IMR-90 (cell line): Measurements from ENCODE around the gene HECW1. TPM values are rescaled to one million over a fixed set of nuclear protein-coding genes. Genes with fewer than 3 reads are reported as not detected.

Experiments
- ATAC-seq: fragments of 200-7000 bp; cut with Tn5 transposase; 2 replicates; pipeline ENCODE4 v1.9.1; 2020; ENCODE audit warnings: low read depth, mild to moderate bottlenecking, moderate library complexity
- BruUV-seq: library from RNA; stranded (reverse); fragments of 400-500 nt; replicated peaks from 2 replicates; lab custom pipeline; 2021; lab: Mats Ljungman, UMichigan
- CTCF ChIA-PET: fragments of 300-600 bp; formaldehyde crosslinking; extraction: SDS; loops from one replicate; lab custom pipeline; 2021; ENCODE audit warnings: antibody characterized with exemption; lab: Yijun Ruan, JAX
- POLR2A ChIA-PET: fragments of 300-600 bp; sonication (Branson Sonifier 250); formaldehyde crosslinking; loops from one replicate; lab custom pipeline; 2022; ENCODE audit warnings: antibody characterized with exemption; ENCODE audit not compliant: unreplicated experiment; lab: Charles Lee
- DNase-seq: peaks from one replicate; pipeline ENCODE4 v3.0.0; 2013
- H2AFZ ChIP-seq: replicated peaks from 2 replicates; pipeline ENCODE3; 2013; ENCODE audit warnings: low read length, mild to moderate bottlenecking; ENCODE audit not compliant: poor library complexity
- H2AK5ac ChIP-seq: 2 replicates; pipeline ENCODE4 v1.6.1; 2013; ENCODE audit warnings: low read depth, low read length, inconsistent platforms
- H2AK9ac ChIP-seq: replicated peaks from 2 replicates; pipeline ENCODE3; 2013; ENCODE audit warnings: mild to moderate bottlenecking, low read depth, low read length, moderate library complexity; ENCODE audit not compliant: poor library complexity
- H2BK120ac ChIP-seq: 2 replicates; pipeline ENCODE4 v1.6.1; 2013; ENCODE audit warnings: low read depth, low read length, inconsistent platforms
- H2BK15ac ChIP-seq: 3 replicates; pipeline ENCODE4 v1.6.1; 2013; ENCODE audit warnings: low read depth, low read length, inconsistent platforms
- H2BK20ac ChIP-seq: 2 replicates; pipeline ENCODE4 v1.6.1; 2013; ENCODE audit warnings: low read depth, mild to moderate bottlenecking, inconsistent platforms, low read length, moderate library complexity
- H2BK5ac ChIP-seq: 2 replicates; pipeline ENCODE4 v1.6.1; 2013; ENCODE audit warnings: mild to moderate bottlenecking, low read depth, low read length, inconsistent platforms; ENCODE audit not compliant: poor library complexity, severe bottlenecking
- H3K14ac ChIP-seq: replicated peaks from 2 replicates; pipeline ENCODE4 v1.6.1; 2013; ENCODE audit warnings: low read depth, low read length, inconsistent platforms
- H3K18ac ChIP-seq: 2 replicates; pipeline ENCODE4 v1.6.1; 2013; ENCODE audit warnings: low read depth, low read length, control low read depth
- H3K23ac ChIP-seq: 2 replicates; pipeline ENCODE4 v1.6.1; 2013; ENCODE audit warnings: low read depth, low read length, inconsistent platforms
- H3K27ac ChIP-seq: 2 replicates; pipeline ENCODE4 v1.5.1; 2013; ENCODE audit warnings: mild to moderate bottlenecking, control low read depth, low read length; ENCODE audit not compliant: insufficient read depth
- H3K27me3 ChIP-seq: 2 replicates; pipeline ENCODE4 v1.6.1; 2013; ENCODE audit warnings: low read length; ENCODE audit not compliant: control insufficient read depth, insufficient read depth
- H3K36me3 ChIP-seq: 2 replicates; pipeline ENCODE4 v1.6.1; 2013; ENCODE audit warnings: low read length, mixed read lengths; ENCODE audit not compliant: control insufficient read depth, insufficient read depth
- H3K4ac ChIP-seq: 2 replicates; pipeline ENCODE4 v1.6.1; 2013; ENCODE audit warnings: low read depth, low read length, inconsistent platforms
- H3K4me1 ChIP-seq: 2 replicates; pipeline ENCODE4 v1.6.1; 2013; ENCODE audit warnings: low read length, mixed read lengths; ENCODE audit not compliant: control insufficient read depth, insufficient read depth
- H3K4me2 ChIP-seq: 2 replicates; pipeline ENCODE4 v1.6.1; 2013; ENCODE audit warnings: low read depth, mild to moderate bottlenecking, control low read depth, low read length, moderate library complexity
- H3K4me3 ChIP-seq: 2 replicates; pipeline ENCODE4 v1.5.1; 2013; ENCODE audit warnings: low read depth, mild to moderate bottlenecking, control low read depth, low read length, moderate library complexity; ENCODE audit not compliant: insufficient read depth
- H3K56ac ChIP-seq: 2 replicates; pipeline ENCODE4 v1.6.1; 2013; ENCODE audit warnings: low read length, inconsistent platforms; ENCODE audit not compliant: insufficient read depth; ENCODE audit errors: extremely low read depth
- H3K79me1 ChIP-seq, 2 experiments: 2 replicates each; pipeline ENCODE4 v1.6.1; 2013; ENCODE audit warnings: low read length in 2 of 2, inconsistent platforms in 1 of 2, low read depth in 1 of 2
- H3K9ac ChIP-seq: 2 replicates; pipeline ENCODE4 v1.6.1; 2013; ENCODE audit warnings: low read depth, low read length, control low read depth
- H3K9me1 ChIP-seq: 2 replicates; pipeline ENCODE4 v1.6.1; 2013; ENCODE audit warnings: low read length, inconsistent platforms; ENCODE audit not compliant: insufficient read depth
- H3K9me3 ChIP-seq: 2 replicates; pipeline ENCODE4 v1.6.1; 2013; ENCODE audit warnings: low read length; ENCODE audit not compliant: control insufficient read depth, insufficient read depth
- H4K20me1 ChIP-seq: 2 replicates; pipeline ENCODE4 v1.6.1; 2013; ENCODE audit warnings: low read length, inconsistent platforms; ENCODE audit not compliant: insufficient read depth
- H4K5ac ChIP-seq: 2 replicates; pipeline ENCODE4 v1.6.1; 2013; ENCODE audit warnings: mild to moderate bottlenecking, low read depth, low read length, control low read depth
- H4K8ac ChIP-seq, 2 experiments: 2 replicates each; pipeline ENCODE4 v1.6.1; 2013; ENCODE audit warnings: low read depth in 2 of 2, low read length in 2 of 2, control low read depth in 1 of 2, inconsistent platforms in 1 of 2
- H4K91ac ChIP-seq: 2 replicates; pipeline ENCODE4 v1.6.1; 2013; ENCODE audit warnings: low read depth, low read length, inconsistent platforms; ENCODE audit not compliant: insufficient read depth
- CEBPB ChIP-seq: IDR thresholded peaks from 2 replicates; pipeline ENCODE4 v1.6.1; 2012; ENCODE audit warnings: low read depth, low read length, improper control_type of control experiment
- WGBS, 2 experiments: methylation state at CpG; one replicate each; pipeline versions ENCODE4 v1.1.5 to v1.1.7; 2013; ENCODE audit warnings: missing lambda C conversion rate in 2 of 2; ENCODE audit not compliant: insufficient read length in 1 of 2; ENCODE audit errors: extremely low coverage in 2 of 2; 5-methylcytosine and 5-hydroxymethylcytosine counted together
- dilution Hi-C: fragments of 300-500 bp; cut with HindIII; formaldehyde crosslinking; loops from one replicate; pipeline ENCODE4 v1.14.3; 2018; ENCODE audit warnings: low sequenced_read_pairs; ENCODE audit not compliant: unreplicated experiment
- in situ Hi-C: fragments of 300-500 bp; cut with MboI; formaldehyde crosslinking; loops from 3 replicates; pipeline ENCODE4 v1.14.3; 2019; ENCODE audit warnings: low sequenced_read_pairs, inconsistent platforms, mixed read lengths
- intact Hi-C: fragments of 100-400 bp; cut with micrococcal nuclease; formaldehyde crosslinking; loops from 2 replicates; pipeline ENCODE4 v1.10.0; 2022
- polyA plus RNA-seq, 3 experiments: library from polyadenylated mRNA; depleted of rRNA; stranded (reverse); fragments of >200 nt; gene quantifications; 2 replicates each; pipeline ENCODE4 v1.2.3, GENCODE V29; 2012; ENCODE audit warnings: low replicate concordance in 1 of 3
- total RNA-seq: library from RNA; depleted of rRNA; stranded (reverse); fragments of >200 nt; gene quantifications from 2 replicates; pipeline ENCODE4 v1.2.3, GENCODE V29; 2012
- TF ChIP-seq, protein P1 (sequence below): conservative IDR thresholded peaks from 2 replicates; pipeline ENCODE4 v1.5.1; 2012; ENCODE audit warnings: mild to moderate bottlenecking, low read depth, low read length, improper control_type of control experiment

Gene HECW1
- total and polyA plus RNA-seq, 2 of the 4 experiments (the other 2 are of a cell fraction) = 0.56 to 1.3 TPM

GRCh38 chr7:43511769-43512515, 399.5 kb downstream of the HECW1 start:
- Histone ChIP-seq H3K56ac (no peak overlapping the region), H3K9me1 (no peaks in the 10 kb centered on the region), H2AK5ac (no peak overlapping the region), H2AFZ (no peak overlapping the region), H4K5ac (no peak overlapping the region), H3K4me2 (no peak overlapping the region), H3K27ac (no peak overlapping the region), H2BK5ac (no peak overlapping the region), H2BK20ac (no peak overlapping the region), H3K27me3 (peaks cover 32% of the 10 kb centered on the region), H3K9ac (no peak overlapping the region), H2BK120ac (no peak overlapping the region), H3K14ac (no peak overlapping the region), H3K36me3 (no peaks in the 10 kb centered on the region), H2BK15ac (no peak overlapping the region), H4K91ac (no peak overlapping the region), H4K20me1 (no peaks in the 10 kb centered on the region), H3K4me3 (no peak overlapping the region), H3K4ac (no peak overlapping the region), H3K4me1 (no peaks in the 10 kb centered on the region), H3K18ac (no peak overlapping the region), H3K9me3 (no peaks in the 10 kb centered on the region), H3K79me1 (no peaks in the 10 kb centered on the region), H4K8ac (no peak overlapping the region), H2AK9ac (no peak overlapping the region), H3K23ac (no peak overlapping the region)
- 87% methylated on average over 6 of the region's 13 CpGs; no CpG with 5 or more reads in 1 of the 2 experiments for WGBS, 2 experiments
- ATAC-seq (no peak), DNase-seq (no peak)
- dilution Hi-C loops = no loop called here
- in situ Hi-C loops = no loop called here
- no TSS peak for BruUV-seq
- ChIA-PET CTCF (interaction anchor here (1.2 kb wide), 1 partner anchor 71 kb away, joined by 4 read pairs; the partner anchor contains the start of gene STK17A), POLR2A (no interaction called here)
- no peak for TF ChIP-seq CEBPB
- TF ChIP-seq, protein P1, sequence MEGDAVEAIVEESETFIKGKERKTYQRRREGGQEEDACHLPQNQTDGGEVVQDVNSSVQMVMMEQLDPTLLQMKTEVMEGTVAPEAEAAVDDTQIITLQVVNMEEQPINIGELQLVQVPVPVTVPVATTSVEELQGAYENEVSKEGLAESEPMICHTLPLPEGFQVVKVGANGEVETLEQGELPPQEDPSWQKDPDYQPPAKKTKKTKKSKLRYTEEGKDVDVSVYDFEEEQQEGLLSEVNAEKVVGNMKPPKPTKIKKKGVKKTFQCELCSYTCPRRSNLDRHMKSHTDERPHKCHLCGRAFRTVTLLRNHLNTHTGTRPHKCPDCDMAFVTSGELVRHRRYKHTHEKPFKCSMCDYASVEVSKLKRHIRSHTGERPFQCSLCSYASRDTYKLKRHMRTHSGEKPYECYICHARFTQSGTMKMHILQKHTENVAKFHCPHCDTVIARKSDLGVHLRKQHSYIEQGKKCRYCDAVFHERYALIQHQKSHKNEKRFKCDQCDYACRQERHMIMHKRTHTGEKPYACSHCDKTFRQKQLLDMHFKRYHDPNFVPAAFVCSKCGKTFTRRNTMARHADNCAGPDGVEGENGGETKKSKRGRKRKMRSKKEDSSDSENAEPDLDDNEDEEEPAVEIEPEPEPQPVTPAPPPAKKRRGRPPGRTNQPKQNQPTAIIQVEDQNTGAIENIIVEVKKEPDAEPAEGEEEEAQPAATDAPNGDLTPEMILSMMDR = no peak
- intact Hi-C loops = no loop called here
